Measurements from ENCODE around the gene SFXN4. TPM values are rescaled to one million over a fixed set of nuclear protein-coding genes. Genes with fewer than 3 reads are reported as not detected.

SFXN4 gene
- total RNA-seq, 1 experiment from 2014 or later, result 21.9 TPM

DNA sequence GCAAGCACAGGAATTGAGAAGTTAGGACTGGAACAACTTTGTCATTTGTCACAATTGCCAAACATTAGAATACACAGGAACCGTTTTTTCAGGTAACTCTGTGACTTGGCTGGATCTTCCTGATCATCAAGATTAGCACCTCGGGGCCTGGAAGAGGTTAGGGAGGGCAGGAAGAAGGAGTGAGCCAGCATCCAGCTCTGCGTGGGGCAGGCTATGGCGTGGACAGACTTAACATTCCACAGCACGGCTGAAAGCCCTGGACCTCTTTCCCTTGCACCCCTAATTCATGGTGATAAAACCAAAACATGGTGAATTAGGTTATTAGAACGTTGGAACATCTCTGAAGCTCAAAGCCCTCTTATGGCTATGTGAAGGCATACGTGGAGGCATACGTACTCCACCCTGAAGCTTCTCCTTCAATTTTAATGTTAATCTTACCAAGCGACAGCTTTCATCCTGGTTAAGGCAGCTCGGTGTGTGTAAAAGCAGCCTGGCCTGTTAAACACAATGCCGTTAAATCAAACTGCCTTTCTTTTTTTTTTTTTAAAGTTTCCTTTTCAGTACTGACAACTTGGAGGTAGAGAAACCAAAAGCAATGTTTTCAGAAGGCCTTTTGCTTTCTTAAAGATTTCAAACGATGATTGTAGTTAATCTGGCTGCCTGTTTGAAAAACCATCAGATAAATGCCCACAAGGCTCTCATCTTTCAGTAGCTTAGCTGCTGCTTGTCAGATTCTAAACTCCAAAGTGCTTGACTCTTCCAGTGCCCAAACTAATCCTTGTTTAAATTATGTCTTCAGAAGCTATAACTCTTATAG lies 46.3 kb upstream of the SFXN4 start:
- Mint-ChIP-seq H3K4me1 (peaks cover 34 to 35% of the 10 kb centered on the region in 2 experiments), H3K36me3 (ENCODE audit: insufficient read depth in 1 of 3, low read depth in 3 of 3) (no peaks in the 10 kb centered on the region), H3K27ac (no peak overlapping the region)

More for the DNA sequence above, 46.3 kb upstream of the SFXN4 start:
- Histone ChIP-seq H2BK5ac (ENCODE audit: insufficient read length, low read length) (no peak overlapping the region), H2BK12ac (ENCODE audit: insufficient read length, low read depth, low read length) (no peak overlapping the region), H2AFZ (ENCODE audit: low read length) (no peak overlapping the region), H2BK120ac (ENCODE audit: low read depth, low read length, poor library complexity, severe bottlenecking) (no peak overlapping the region), H3K23ac (ENCODE audit: insufficient read length, low read depth, low read length) (no peak overlapping the region), H2BK15ac (ENCODE audit: low read depth, low read length) (no peak overlapping the region), H3T11ph (ENCODE audit: low read length) (no peak overlapping the region), H4K20me1 (ENCODE audit: control insufficient read depth, insufficient read depth, insufficient read length) (no peaks in the 10 kb centered on the region), H4K8ac (replicated peaks; ENCODE audit: insufficient read length, low read depth, low read length) (no peak overlapping the region), H3K4ac (ENCODE audit: low read depth, low read length) (no peak overlapping the region), H2AK5ac (ENCODE audit: insufficient read length, low read length) (no peak overlapping the region), H3K14ac (ENCODE audit: insufficient read depth, low read length) (no peak overlapping the region), H3K9me3 (ENCODE audit: control insufficient read depth, low read depth, low read length) (no peaks in the 10 kb centered on the region), H2BK20ac (ENCODE audit: low read depth, low read length, poor library complexity, severe bottlenecking) (no peak overlapping the region), H3K27ac (ENCODE audit: insufficient read length, low read depth, low read length) (no peak overlapping the region), H3K79me2 (ENCODE audit: insufficient read depth, low read length) (no peaks in the 10 kb centered on the region), H3K4me2 (ENCODE audit: insufficient read depth, insufficient read length, low read length) (no peak overlapping the region), H3K18ac (ENCODE audit: insufficient read length, low read depth, low read length) (no peak overlapping the region), H4K5ac (ENCODE audit: insufficient read length, low read depth, low read length) (no peak overlapping the region), H3K27me3 (ENCODE audit: insufficient read depth, low read length) (peaks cover 12% of the 10 kb centered on the region; the same call in 1 of the 2 replicates), H4K91ac (ENCODE audit: insufficient read length, low read depth, low read length) (no peak overlapping the region), H3K4me1 (ENCODE audit: insufficient read depth, low read length) (no peaks in the 10 kb centered on the region), H3K23me2 (ENCODE audit: insufficient read length, low read depth, low read length, poor library complexity, severe bottlenecking) (peaks cover 6% of the 10 kb centered on the region), H3K9ac (ENCODE audit: extremely low read depth, insufficient read length, low read length) (no peak overlapping the region), H3K56ac (ENCODE audit: insufficient read length, low read depth, low read length) (no peak overlapping the region), H3K79me1 (ENCODE audit: insufficient read depth, low read depth, low read length, poor library complexity, severe bottlenecking) (no peaks in the 10 kb centered on the region)
- Mint-ChIP-seq H3K4me3 (0 out of 5 replicates have a peak overlapping the region, but pooled peaks of 1 of the 2 experiments have one; percentile 7), H3K27me3 (ENCODE audit: low read depth) (peaks cover 23% of the 10 kb centered on the region), H3K9me3 (no peaks in the 10 kb centered on the region; a peak in 1 of 5 replicates)
- no CpG with 5 or more reads among the region's 12 CpGs for WGBS (ENCODE audit: extremely low coverage, insufficient read length, low lambda C conversion rate)
- TF ChIP-seq, protein P1, sequence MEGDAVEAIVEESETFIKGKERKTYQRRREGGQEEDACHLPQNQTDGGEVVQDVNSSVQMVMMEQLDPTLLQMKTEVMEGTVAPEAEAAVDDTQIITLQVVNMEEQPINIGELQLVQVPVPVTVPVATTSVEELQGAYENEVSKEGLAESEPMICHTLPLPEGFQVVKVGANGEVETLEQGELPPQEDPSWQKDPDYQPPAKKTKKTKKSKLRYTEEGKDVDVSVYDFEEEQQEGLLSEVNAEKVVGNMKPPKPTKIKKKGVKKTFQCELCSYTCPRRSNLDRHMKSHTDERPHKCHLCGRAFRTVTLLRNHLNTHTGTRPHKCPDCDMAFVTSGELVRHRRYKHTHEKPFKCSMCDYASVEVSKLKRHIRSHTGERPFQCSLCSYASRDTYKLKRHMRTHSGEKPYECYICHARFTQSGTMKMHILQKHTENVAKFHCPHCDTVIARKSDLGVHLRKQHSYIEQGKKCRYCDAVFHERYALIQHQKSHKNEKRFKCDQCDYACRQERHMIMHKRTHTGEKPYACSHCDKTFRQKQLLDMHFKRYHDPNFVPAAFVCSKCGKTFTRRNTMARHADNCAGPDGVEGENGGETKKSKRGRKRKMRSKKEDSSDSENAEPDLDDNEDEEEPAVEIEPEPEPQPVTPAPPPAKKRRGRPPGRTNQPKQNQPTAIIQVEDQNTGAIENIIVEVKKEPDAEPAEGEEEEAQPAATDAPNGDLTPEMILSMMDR (conservative IDR thresholded peaks at IDR 0.05), result no peak
- DNase-seq, result no peak

All from H9 (cell line).